Liver (tissue), 3 donors: Measurements from ENCODE around the gene TMEM100.

Experiments
- FOXA2 ChIP-seq: IDR thresholded peaks from 2 replicates; pipeline ENCODE4 v1.6.1; 2016; ENCODE audit warnings: antibody characterized with exemption
- RAD21 ChIP-seq, 2 donors: IDR thresholded peaks; 2 replicates each; pipeline ENCODE4 v1.6.1; 2016; ENCODE audit warnings: antibody characterized with exemption in 2 of 2, mild to moderate bottlenecking in 2 of 2
- SP1 ChIP-seq: IDR thresholded peaks from 2 replicates; pipeline ENCODE4 v1.6.1; 2018; ENCODE audit warnings: antibody characterized with exemption, mild to moderate bottlenecking
- TF ChIP-seq, protein P1 (sequence below): fragments of 150-350 bp; IDR thresholded peaks from 2 replicates; pipeline ENCODE4 v1.5.1; 2017; ENCODE audit warnings: improper control_type of control experiment, low read depth, low read length; ENCODE audit not compliant: missing input control
- donor health status: healthy.
- donor health status: healthy.

GRCh38 chr17:55683550-55684315 is 38.9 kb downstream of the TMEM100 start:
- TF ChIP-seq, protein P1, sequence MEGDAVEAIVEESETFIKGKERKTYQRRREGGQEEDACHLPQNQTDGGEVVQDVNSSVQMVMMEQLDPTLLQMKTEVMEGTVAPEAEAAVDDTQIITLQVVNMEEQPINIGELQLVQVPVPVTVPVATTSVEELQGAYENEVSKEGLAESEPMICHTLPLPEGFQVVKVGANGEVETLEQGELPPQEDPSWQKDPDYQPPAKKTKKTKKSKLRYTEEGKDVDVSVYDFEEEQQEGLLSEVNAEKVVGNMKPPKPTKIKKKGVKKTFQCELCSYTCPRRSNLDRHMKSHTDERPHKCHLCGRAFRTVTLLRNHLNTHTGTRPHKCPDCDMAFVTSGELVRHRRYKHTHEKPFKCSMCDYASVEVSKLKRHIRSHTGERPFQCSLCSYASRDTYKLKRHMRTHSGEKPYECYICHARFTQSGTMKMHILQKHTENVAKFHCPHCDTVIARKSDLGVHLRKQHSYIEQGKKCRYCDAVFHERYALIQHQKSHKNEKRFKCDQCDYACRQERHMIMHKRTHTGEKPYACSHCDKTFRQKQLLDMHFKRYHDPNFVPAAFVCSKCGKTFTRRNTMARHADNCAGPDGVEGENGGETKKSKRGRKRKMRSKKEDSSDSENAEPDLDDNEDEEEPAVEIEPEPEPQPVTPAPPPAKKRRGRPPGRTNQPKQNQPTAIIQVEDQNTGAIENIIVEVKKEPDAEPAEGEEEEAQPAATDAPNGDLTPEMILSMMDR, result no peak
- TF ChIP-seq RAD21 (IDR thresholded peaks at IDR 0.05) (no peak), SP1 (no peak), FOXA2 (no peak)
